HG03457 (cell line): Measurements from ENCODE around the gene SLF2.

Experiments used
- ATAC-seq: cut with Tn5 transposase; IDR thresholded peaks from one replicate; pipeline ENCODE4 v1.9.1; 2021; ENCODE audit warnings: moderate number of reproducible peaks; ENCODE audit not compliant: unreplicated experiment

SLF2 gene

GRCh38 chr10:100979791-100980272, 67.1 kb downstream of the SLF2 start:
- ATAC-seq, result no peak

GRCh38 chr10:100980311-100980710, 67.5 kb downstream of the SLF2 start:
- ATAC-seq, result no peak

- no peak for ATAC-seq
These were observed 67.9 kb downstream of the SLF2 start for GRCh38 chr10:100980711-100981110.

GRCh38 chr10:100981178-100981772, 68.5 kb downstream of the SLF2 start:
- ATAC-seq, result no peak

- no peak for ATAC-seq
These were observed 70.4 kb downstream of the SLF2 start for GRCh38 chr10:100982916-100983830.

GRCh38 chr10:100983868-100984671, 71.3 kb downstream of the SLF2 start:
- ATAC-seq, result no peak

GRCh38 chr10:100984672-100985177, 72.0 kb downstream of the SLF2 start:
- no peak for ATAC-seq

- ATAC-seq, result no peak
These were observed 72.6 kb downstream of the SLF2 start for GRCh38 chr10:100985336-100985735.

- no peak for ATAC-seq
These were observed 73.8 kb downstream of the SLF2 start for GRCh38 chr10:100986623-100986951.

- ATAC-seq, result peak; percentile 45
These were observed 74.4 kb downstream of the SLF2 start, which contains the start of the genes MRPL43 and TWNK for GRCh38 chr10:100986952-100987684. TSS of gene MRPL43 (minus strand) at chr10:100987497. CDS start at chr10:100987443, 54 bp downstream. TSS of gene TWNK (plus strand) at chr10:100987543. CDS start at chr10:100988211, 668 bp downstream.

- no peak for ATAC-seq
These were observed 74.9 kb downstream of the SLF2 start for GRCh38 chr10:100987685-100988049.

- no peak for ATAC-seq
These were observed 75.4 kb downstream of the SLF2 start for GRCh38 chr10:100988166-100988565.

- no peak for ATAC-seq
These were observed 76.3 kb downstream of the SLF2 start for GRCh38 chr10:100989088-100989487.

GRCh38 chr10:100993986-100994708, 81.4 kb downstream of the SLF2 start:
- ATAC-seq, result no peak

GRCh38 chr10:100995181-100995580, 82.4 kb downstream of the SLF2 start:
- ATAC-seq, result no peak

GRCh38 chr10:100996678-100997359, 84.1 kb downstream of the SLF2 start:
- ATAC-seq, result no peak

GRCh38 chr10:100997360-100998182, 84.8 kb downstream of the SLF2 start:
- ATAC-seq, result no peak
